ENCODE measurements around the gene IL10RB. TPM values are rescaled to one million over a fixed set of nuclear protein-coding genes. Genes with fewer than 3 reads are reported as not detected.
A peak's percentile ranks its signal among the peaks of the same experiment; 100 is the strongest.

Gene IL10RB
- polyA plus RNA-seq, 1 donor (not counting 4 experiments of a cell fraction or from before 2014, with no cell fraction given) = 19.6 TPM

DNA sequence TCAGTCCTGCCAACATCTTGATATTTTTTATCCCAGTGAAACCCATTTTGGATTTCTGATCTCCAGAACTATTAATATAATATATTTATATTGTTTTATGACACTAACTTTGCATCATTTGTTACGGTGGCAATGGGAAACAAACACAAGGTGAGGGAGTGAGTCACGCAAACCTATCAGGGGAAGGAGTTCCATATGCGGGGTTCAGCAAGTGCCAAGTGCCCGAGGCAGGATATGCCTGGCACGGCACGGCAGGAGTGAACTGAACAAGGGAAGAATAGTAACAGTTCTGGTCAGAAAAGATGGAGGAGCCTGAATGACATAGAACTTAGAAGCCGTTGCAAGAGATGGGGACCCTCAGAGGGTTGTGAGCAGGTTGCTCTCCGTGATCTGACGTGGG lies 7.7 kb upstream of the IL10RB start:
- H3K4me2 ChIP-seq (ENCODE audit: control insufficient read depth, extremely low read depth, insufficient read depth, low read depth, low read length) = no peak overlapping the region
- H3K27me3 ChIP-seq (ENCODE audit: control insufficient read depth, extremely low read depth, insufficient read depth, low read length) = no peaks in the 10 kb centered on the region
- dilution Hi-C loops (cut with MboI; ENCODE audit: extremely low pct_ligation_motif_present, low sequenced_read_pairs) = no loop called here
- H3K27ac ChIP-seq (ENCODE audit: control insufficient read depth, insufficient read depth, low read length) = peak overlapping the region; percentile 58
- peaks cover 3 to 4% of the 10 kb centered on the region in 2 experiments for H3K36me3 ChIP-seq (ENCODE audit: control insufficient read depth in 2 of 2, extremely low read depth in 1 of 2, insufficient read depth in 2 of 2, low read length in 2 of 2)
- H3K9me3 ChIP-seq (ENCODE audit: control insufficient read depth, low read depth, low read length) = no peaks in the 10 kb centered on the region
- no peak for DNase-seq (ENCODE audit: low read depth, low spot score)
- peaks cover 22% of the 10 kb centered on the region for H3K4me1 ChIP-seq (ENCODE audit: control insufficient read depth, extremely low read depth, insufficient read depth, low read length)
- no peaks in the 10 kb centered on the region for H3K9me1 ChIP-seq (ENCODE audit: control insufficient read depth, extremely low read depth, insufficient read depth, low read length)
- H3K79me2 ChIP-seq (ENCODE audit: control insufficient read depth, insufficient read depth, low read length) = no peaks in the 10 kb centered on the region
- no peaks in the 10 kb centered on the region for H4K20me1 ChIP-seq (ENCODE audit: control insufficient read depth, extremely low read depth, insufficient read depth, low read length)
- H2AFZ ChIP-seq (ENCODE audit: control insufficient read depth, low read length) = no peak overlapping the region
- TF ChIP-seq CTCF (optimal IDR thresholded peaks at IDR 0.05 in 1 of 3, IDR thresholded peaks at IDR 0.05 in 1 of 3, conservative IDR thresholded peaks at IDR 0.05 in 1 of 3; ENCODE audit: extremely low read depth in 1 of 3, insufficient read depth in 2 of 3, low read length in 3 of 3) (no peak), EZH2 (IDR thresholded peaks at IDR 0.05; ENCODE audit: low read length) (no peak)
- FAIRE-seq = no peak
- peak overlapping the region in 1 of 3 experiments; percentile 26 for H3K4me3 ChIP-seq (ENCODE audit: control insufficient read depth in 2 of 3, extremely low read depth in 1 of 3, insufficient read depth in 2 of 3, low read depth in 1 of 3, low read length in 3 of 3)
- peak overlapping the region; percentile 15 for H3K9ac ChIP-seq (ENCODE audit: control insufficient read depth, extremely low read depth, insufficient read depth, low read length)

- peak; percentile 71 for FAIRE-seq
- H3K4me1 ChIP-seq (ENCODE audit: control insufficient read depth, extremely low read depth, insufficient read depth, low read length) = peaks cover 22% of the 10 kb centered on the region
- no peak overlapping the region for H2AFZ ChIP-seq (ENCODE audit: control insufficient read depth, low read length)
- no peaks in the 10 kb centered on the region for H3K27me3 ChIP-seq (ENCODE audit: control insufficient read depth, extremely low read depth, insufficient read depth, low read length)
- no peaks in the 10 kb centered on the region for H3K9me1 ChIP-seq (ENCODE audit: control insufficient read depth, extremely low read depth, insufficient read depth, low read length)
- H3K36me3 ChIP-seq (ENCODE audit: control insufficient read depth in 2 of 2, extremely low read depth in 1 of 2, insufficient read depth in 2 of 2, low read length in 2 of 2) = peaks cover 3 to 4% of the 10 kb centered on the region in 2 experiments
- dilution Hi-C loops (cut with MboI; ENCODE audit: extremely low pct_ligation_motif_present, low sequenced_read_pairs) = no loop called here
- no peaks in the 10 kb centered on the region for H3K79me2 ChIP-seq (ENCODE audit: control insufficient read depth, insufficient read depth, low read length)
- no peak for TF ChIP-seq CTCF (optimal IDR thresholded peaks at IDR 0.05 in 1 of 3, IDR thresholded peaks at IDR 0.05 in 1 of 3, conservative IDR thresholded peaks at IDR 0.05 in 1 of 3; ENCODE audit: extremely low read depth in 1 of 3, insufficient read depth in 2 of 3, low read length in 3 of 3)
- TF ChIP-seq EZH2 (IDR thresholded peaks at IDR 0.05; ENCODE audit: low read length) = no peak
- H4K20me1 ChIP-seq (ENCODE audit: control insufficient read depth, extremely low read depth, insufficient read depth, low read length) = no peaks in the 10 kb centered on the region
- peak overlapping the region; percentile 41 for H3K27ac ChIP-seq (ENCODE audit: control insufficient read depth, insufficient read depth, low read length)
- DNase-seq (ENCODE audit: low read depth, low spot score) = peak; percentile 15
- H3K4me2 ChIP-seq (ENCODE audit: control insufficient read depth, extremely low read depth, insufficient read depth, low read depth, low read length) = peak overlapping the region; percentile 23
- H3K9me3 ChIP-seq (ENCODE audit: control insufficient read depth, low read depth, low read length) = no peaks in the 10 kb centered on the region
- no peak overlapping the region for H3K9ac ChIP-seq (ENCODE audit: control insufficient read depth, extremely low read depth, insufficient read depth, low read length)
- no peak overlapping the region for H3K4me3 ChIP-seq (ENCODE audit: control insufficient read depth in 2 of 3, extremely low read depth in 1 of 3, insufficient read depth in 2 of 3, low read depth in 1 of 3, low read length in 3 of 3)
Observed at GRCh38 chr21:33259428-33259827, 6.7 kb upstream of the IL10RB start.
